ENCODE measurements around the gene BHLHE23. TPM values are rescaled to one million over a fixed set of nuclear protein-coding genes. Genes with fewer than 3 reads are reported as not detected.

Gene BHLHE23
- under 1 TPM in 1 of 10 donors, not detected in 9; 0.16 TPM for polyA plus RNA-seq (ENCODE audit: insufficient read length in 10 of 10)
- long read RNA-seq, donor 1, result 0 reads
- long read RNA-seq, donor 2, result 0 reads
- long read RNA-seq, donor 3, result 0 reads
- long read RNA-seq, donor 4, result 0 reads
- long read RNA-seq, donor 5, result 0 reads
- long read RNA-seq, donor 6, result 0 reads
- long read RNA-seq, donor 7, result 0 reads
- long read RNA-seq, donor 8, result 0 reads
- long read RNA-seq, donor 9, result 0 reads

DNA sequence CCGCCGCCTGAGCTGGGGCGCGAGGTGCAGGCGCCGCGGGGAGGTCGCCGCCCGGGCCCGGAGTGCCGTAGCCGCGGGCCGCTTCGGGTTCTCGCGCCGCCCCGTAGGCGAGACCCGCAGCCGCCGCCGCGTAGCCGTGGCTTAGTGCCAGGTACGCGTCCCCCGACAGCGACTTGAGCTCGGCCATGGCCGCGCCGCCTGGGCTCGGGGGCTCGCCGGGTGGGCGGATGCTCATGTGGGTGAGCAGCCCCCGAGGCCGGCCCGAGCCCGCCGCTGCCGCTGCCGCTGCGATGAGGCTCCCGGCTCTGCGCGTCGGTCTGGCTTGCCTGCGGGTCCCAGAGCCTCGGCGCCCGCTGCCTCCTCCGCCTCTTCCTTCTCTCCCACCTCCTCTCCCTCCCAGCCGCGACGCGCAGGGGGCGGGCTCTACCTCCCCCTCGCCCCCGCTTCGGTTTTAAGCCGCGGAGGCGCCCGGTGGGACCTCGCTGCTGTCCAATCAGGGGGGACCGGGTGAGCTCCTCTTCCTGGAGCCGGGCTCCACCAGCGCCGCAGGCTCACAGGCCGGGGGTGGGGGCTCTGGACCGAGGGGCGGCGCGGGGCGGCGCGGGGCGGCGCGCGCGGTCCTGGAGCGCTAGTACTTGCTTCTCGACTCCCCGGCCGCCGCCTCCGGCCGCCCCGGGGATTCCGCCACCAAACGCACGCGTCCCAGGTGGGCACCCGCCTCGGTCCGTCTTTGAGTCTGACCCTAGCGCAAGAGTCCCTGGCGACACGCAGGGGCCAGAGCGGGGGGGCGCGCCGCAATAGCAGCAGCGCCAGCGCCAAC, at the start of gene BHLHE23:
TSS of gene BHLHE23 (minus strand) at position 425 of the 820 bp plus-strand sequence. CDS start at position 235, 190 bp downstream.
- peak in 2 of 3 donors; percentile 36 to 74 for DNase-seq

DNA sequence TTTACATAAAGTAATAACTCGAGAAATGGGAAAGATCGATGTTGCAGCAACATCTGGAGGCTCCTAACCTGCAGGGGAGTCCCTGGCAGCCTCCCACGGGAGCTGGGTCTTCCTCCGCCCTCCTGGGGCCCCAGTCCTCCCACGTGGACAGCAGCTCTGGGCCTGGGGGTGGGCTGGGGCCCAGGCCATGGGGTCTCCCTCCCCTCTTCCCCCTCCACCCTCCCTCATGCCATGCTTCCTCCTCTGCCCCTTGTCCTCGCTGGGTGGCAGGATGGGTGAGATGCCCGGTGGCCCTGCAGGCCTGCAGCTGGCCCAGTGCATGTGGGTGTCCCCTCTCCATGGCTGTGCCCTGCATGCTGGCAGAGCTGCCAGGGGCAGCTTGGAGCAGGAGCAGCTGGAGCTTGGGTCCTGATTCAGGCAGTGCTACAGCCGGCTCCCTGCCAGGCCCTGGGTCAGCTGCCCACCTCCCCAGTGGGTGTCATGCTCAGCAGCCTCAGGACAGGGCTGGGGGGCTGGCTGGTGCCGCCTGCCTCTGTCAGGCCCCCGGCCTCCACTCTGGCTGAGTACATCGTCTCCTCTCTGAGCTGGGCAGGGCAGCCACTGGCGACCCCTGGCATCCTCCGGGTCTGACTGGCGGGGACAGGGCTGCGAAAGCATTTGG, 48.9 kb upstream of the BHLHE23 start:
- DNase-seq, result no peak

DNA sequence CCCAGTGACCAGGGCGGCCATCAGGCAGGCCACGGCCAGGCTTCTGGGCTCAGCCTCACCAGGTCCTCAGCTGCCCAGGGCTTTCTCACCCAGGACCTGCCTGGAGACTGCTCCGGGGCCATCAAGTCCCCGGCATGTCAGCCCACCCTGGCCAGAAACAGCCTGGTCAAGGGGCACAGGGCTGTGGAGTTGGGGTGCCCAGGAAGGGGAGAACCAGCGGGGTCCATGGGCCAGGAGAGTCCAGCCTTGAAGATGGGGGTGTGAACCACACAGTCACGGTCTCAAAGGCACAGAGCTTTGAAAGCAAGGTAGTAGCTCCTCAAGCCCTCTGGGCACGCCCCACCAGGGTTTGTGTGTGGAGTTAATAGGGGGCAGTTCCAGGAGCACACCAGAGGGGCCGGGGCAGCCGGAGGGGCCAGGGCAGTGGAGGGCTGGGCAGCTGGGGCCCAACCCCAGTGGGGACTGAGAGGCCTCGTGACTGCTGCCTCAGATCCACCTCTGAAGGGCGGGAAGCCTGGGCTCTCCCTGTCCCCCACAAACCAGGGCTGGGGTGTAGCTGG, 48.0 kb upstream of the BHLHE23 start:
- DNase-seq, result no peak

DNA sequence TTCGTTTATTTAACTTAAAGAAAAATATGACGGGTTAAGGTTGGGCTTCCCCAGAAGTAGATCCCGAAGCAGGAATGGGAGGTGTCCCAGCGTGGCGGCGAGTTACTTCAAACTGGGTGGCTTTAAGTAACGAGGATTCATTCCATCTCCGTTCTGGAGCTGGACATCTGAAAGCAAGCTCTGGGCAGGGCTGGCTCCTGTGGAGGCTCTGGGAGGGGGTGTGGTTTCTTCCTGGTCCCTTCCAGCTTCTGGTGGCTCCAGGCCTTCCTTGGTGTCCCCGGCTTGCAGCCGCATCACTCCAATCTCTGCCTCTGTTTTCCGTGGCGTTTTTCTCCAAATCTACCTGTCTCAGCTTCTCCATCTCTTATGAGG, 47.3 kb upstream of the BHLHE23 start:
- no peak for DNase-seq

DNA sequence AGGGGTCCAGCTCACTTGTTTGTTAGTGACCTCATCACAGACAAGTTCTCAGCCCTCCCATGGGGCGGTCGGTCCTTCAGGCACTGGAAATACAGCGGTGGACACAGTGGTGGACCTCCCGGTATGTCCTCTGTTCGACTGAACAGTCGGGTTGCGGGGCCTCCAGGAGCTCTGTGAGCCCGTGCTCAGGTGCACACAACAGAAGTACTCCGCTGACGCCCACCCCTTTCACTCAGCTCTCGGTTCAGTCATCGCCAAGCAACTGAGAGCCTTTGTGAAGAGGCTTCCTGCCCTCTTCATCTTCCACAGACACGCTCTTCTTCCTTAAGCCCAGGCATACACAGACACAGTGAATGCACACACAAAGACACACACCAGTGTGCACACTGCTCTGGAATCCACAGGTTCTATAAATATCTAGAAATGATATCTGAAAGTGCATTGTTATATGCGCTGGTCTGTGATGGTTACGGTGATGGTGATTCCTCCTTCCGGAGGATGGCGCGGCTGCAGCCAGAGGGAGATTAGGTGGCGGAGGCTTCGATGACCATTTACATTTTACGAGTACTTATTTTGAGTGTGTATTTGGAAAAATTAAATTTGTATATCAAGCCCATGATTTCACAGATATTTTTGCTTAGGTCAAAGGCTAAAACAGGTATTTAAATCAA, 46.8 kb upstream of the BHLHE23 start:
- no peak for DNase-seq

DNA sequence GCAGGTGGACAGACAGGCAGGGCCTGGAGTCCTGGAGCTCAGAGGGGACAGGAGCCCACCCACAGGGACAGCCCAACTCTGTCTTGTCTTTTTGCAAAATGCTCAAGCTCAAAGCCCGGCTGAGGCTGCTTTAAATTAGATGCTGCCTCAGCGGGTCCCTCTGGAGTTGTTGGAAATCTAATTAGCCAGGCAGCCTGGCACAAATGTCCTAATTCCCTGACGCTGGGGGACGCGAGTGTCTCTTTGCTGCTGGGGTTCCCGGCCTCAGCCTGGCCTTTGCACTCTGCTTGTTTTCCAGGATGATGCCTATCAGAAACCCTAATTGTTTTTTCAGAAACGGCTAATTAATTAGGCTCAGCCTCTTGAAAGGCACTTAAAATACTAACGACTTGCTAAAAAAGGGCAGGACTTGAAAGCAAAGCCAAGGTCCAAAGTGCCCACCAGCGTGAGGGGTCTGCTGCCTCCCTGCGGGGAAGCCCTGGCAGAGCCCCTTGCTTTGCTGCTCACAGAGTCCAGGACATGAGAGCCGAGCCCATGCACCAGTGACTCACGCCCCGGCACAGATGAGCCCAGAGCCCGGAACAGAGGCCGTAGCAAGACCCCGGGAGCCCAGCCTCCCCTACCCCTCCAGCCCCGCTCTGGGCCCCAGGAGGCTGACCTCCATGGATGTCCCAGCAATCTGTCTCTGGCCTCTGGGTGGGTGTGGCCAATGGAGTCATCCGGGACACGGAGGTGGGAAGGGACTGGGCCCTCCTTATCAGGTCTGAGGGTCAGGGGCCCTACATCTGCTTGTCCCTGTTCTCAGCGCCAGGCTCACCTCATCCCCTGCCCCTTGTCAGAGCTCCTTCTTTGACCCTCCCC, 46.0 kb upstream of the BHLHE23 start:
- no peak for DNase-seq

DNA sequence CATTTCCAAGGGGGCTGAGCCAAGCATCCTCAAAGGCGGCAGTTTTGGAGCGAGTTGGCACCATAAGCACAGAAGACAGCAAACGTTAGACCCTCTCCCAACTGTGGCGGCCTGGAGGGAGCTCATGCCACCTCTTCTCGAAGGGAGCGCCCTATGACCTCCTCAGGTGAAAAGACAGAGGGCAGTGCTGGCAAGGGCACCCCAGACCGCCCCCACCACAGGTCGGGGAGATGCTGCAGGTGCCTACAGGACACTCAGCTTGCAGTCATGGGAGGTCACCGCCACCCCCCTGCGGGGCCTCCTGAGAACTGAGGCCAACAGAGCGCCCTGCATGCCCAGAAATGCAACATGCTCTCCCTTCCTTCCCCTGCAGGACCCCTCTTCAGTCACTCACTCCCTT, 45.1 kb upstream of the BHLHE23 start:
- no peak for DNase-seq

DNA sequence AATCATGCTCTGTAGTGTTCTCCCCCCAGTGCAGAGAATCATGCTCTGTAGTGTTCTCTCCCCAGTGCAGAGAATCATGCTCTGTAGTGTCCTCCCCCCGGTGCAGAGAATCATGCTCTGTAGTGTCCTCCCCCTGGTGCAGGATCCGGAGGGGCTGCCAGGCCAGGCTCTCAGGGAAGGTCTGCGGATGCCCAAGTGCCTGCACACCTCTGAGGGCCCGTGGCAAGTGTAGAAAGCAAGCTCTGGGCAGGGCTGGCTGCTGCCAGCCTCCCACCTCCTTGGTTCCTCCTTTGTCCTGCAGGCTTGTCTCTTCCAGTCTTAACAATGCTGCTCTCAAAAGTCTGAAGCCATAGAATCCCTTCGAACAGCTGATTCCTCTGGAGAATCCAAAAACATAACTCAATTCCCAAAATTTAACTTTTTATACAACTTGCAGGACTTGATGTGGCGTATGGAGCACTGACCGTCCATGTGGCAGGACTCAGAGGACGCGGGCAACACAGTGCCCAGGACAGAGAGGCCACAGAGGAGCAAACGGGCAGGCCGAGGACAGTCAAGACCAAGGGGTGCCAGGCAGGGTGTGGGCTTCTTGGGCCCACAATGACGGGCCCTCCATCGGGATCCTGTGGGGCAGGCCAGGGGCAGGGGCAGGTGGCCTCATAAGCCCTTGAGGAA, 44.6 kb upstream of the BHLHE23 start:
- DNase-seq, result no peak

DNA sequence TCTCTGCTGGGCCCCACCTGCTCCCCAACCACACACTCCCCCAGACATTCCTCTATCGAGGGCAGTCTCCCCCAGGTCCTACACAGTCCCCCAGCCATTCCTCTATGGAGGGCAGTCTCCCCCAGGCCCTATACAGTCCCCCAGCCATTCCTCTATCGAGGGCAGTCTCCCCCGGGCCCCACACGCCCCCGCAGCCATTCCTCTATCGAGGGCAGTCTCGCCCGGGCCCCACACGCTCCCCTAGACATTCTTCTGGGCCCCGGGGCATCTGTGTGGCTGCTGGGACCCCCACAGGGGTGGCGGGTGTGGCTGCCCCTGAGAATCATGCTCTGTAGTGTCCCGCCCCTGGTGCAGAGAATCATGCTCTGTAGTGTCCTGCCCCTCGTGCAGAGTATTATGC, 43.6 kb upstream of the BHLHE23 start:
- DNase-seq, result no peak

DNA sequence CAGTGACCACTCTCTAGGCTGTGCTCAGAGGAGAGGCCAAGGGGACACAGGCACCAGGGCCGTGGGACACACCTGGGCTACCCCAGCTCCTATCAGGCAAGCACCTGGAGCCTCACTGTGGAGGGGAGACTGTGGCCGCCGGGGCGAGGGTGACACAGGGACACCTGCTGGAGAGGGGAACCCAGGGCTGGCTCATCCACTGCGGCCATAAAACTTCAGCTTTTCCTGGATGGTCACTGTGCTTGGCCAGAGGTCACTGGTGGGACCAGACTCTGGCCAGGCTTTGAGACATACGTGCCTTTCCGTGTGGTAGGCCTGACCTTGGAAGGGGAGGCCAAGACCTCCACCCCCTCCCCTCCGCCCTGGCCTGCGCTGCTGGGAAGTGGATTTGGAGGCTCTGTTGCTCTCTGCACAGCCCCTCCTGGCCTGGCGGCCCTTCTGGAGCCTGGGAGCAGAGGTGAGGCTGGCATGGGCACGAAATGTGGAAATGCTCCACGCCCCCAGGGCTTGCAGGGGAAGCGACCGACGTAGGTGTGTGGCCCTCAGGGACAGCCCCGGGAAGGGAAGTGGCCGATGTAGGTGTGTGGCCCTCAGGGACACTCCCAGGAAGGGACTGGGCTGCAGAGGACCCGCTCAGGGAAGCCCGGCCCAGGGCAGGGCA, 42.9 kb upstream of the BHLHE23 start:
- DNase-seq, result no peak

DNA sequence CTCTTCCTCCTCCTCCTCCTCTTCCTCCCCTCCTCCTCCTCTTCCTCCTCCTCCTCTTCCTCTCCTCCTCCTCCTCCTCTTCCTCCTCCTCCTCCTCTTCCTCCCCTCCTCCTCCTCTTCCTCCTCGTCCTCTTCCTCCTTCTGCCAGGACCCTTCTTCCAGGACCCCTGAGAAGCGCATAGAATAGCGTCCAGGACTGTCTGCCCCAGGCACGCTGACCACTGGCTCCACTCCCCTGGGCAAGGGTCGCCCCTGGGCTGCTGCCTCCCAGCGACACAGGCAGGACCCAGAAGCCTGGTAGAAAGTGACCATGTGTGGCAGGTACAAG, 42.4 kb upstream of the BHLHE23 start:
- DNase-seq, result no peak

DNA sequence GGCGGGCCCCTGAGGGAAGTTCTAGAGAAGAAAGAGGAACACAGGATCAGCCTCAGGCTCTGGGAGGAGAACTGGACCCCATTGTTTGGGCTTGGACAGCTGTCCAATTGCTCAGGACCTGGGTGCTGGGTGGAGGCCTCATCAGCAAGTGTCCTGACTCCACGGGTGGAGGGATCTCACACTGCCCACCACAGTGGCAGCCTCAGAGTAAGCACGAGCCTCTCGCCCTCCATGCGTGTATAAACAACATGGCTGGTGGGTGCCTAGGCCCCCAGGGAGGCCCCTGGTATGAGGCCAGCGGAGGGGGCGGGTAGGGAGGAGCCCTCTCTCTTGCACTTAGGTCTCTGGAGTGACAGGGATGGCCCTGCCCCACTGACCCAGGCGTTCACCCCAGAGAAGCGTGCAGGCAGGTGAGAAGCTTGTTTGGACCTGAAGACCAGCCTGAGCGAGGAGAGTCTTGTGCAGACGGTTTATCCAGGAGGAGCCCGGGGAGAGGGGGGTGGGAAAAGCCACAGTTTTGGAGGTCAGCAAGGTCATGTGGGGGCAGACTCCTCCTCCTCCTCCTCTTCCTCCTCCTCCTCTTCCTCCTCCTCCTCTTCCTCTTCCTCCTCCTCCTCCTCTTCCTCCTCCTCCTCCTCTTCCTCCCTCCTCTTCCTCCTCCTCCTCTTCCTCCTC, 41.9 kb upstream of the BHLHE23 start:
- no peak for DNase-seq

DNA sequence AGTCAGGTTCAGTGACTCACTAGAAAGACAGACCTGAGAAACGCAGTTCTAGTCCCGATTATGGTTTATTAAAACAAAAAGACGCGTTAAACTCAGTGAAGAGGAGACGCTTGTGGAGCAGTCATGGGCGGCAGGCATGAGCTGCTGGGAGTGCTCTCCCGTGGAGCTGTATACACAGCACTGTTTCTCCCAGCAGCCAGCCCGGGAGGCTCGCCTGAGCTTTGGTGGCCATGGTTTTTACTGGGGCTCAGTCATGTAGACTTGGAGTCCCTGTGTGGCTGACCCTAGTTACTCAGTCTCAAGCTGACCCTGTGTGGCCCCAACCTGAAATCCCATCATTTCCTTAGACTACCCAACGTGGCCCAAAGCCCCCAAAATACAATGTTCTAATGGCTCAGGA, 41.2 kb upstream of the BHLHE23 start:
- DNase-seq, result no peak

DNA sequence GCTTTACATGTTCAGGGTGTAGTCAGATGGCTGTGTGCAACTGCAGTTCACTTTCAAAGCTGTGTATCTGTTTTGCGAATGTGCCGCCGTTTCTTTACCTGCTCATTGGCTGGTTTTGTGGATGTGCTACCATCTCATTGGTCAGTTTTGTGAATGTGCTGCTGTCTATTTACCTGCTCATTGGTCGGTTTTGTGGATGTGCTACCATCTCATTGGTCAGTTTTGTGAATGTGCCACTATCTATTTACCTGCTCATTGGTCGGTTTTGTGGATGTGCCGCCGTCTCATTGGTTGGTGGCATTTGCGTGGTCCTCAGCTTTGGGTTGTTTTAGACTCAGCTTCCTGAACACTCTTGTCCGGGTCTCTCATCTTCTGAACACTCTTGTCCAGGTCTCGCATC, 40.5 kb upstream of the BHLHE23 start:
- no peak for DNase-seq

DNA sequence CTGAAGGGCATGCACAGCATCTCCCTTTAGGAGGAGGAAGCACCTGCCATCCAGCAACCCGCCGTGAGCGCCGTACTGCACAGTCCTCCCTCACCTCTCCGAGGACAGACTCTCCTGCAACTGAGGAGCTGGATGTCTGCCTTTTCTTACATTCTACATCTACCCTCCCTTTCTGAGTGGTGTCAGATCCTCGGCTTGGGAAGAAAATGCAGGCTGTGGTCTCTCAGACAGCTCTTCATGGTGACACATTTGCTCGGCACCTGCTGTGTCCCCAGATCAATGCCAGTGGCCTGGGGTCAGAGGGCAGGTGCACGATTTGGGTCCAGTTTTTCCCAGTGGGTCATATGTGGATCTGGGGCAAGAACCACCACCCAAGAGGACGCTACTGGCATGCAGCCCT, 40.1 kb upstream of the BHLHE23 start:
- no peak for DNase-seq

DNA sequence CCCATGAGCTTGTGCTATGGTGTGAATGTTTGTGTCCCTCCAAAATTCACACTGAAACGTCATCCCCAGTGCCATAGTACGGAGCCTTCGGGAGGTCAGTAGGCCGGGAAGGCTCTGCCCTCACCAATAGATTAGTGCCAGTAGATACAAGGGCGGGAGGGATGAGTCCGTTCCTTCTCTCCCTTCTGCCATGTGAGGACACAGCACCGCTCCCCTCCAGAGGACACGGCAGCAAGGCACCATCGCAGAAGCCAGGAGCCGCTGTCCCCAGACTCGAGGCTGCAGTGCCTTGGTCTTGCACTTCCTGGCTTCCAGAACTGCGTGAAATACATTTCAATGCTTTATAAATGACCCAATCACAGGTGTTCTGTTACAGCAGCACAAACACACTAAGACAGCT, 39.2 kb upstream of the BHLHE23 start:
- no peak for DNase-seq

DNA sequence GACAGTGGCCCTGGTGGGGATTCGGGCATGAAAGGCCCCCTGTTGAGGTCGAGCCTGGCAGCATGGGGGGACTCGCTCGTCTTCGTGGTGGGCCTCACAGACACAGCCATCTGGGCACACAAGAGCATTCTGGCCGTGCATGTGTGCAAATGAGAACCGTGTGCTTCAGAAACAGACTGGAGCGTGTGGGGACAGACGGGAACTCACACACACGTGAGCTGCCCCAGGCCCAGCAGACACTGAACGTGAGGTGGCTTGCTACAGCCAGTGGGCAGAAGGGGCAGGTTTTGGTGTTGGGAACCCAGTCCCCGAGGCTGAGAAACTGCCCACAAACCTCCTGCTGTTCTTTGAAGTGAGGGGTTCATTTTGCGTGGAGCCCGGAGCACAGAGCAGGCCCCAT, 38.6 kb upstream of the BHLHE23 start:
- DNase-seq, result no peak

DNA sequence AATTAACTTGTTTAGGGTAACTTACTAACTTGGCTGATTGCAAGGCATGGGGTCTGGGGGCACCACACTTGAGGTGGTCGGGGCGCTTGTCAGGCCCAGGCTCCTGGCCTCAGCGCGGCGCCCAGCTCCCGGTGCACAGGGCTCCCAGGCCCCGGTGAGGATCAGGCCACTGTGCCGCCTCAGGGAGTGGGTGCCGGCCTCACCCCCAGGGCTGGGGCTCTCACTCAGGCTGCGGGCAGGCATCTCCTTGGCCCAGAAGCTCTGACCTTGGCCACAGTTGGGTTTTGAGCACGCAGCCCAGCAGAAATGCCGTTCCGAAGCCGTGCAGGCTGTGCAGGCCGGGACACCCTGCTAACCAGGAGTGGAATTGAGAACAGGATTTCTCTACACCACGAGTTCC, 37.8 kb upstream of the BHLHE23 start:
- DNase-seq, result no peak

DNA sequence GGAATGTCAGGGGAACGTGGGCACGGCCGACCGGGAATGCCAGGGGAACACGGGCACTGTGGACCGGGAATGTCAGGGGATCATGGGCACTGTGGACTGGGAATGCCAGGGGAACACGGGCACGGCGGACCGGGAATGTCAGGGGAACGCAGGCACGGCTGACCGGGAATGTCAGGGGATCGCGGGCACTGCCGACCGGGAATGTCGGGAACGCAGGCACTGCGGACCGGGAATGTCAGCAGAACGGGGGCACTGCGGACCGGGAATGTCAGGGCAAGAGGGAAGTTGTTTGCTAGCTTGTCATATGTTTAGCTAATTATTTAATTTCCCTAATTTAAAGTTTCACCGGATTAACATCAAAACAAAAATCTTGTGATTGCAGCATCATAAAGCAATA, 37.4 kb upstream of the BHLHE23 start:
- DNase-seq, result no peak
